Progenitor cell of endocrine pancreas (in vitro differentiated cells): ENCODE measurements around the gene ADAMTS17. TPM values are rescaled to one million over a fixed set of nuclear protein-coding genes. Genes with fewer than 3 reads are reported as not detected.
"Not testable (repeated sequence)": the region's sequence is repeated elsewhere in the genome, so short reads cannot be mapped to it uniquely, and the experiment has no call there.

Experiments used
- DNase-seq: peaks from one replicate; pipeline ENCODE4 v3.0.0; 2021; ENCODE audit warnings: low spot score; ENCODE audit not compliant: unreplicated experiment
- H3K27ac Mint-ChIP-seq: 2 replicates; pipeline ENCODE4 v1.8.0; 2021; ENCODE audit warnings: mild to moderate bottlenecking, moderate library complexity, mixed read lengths
- H3K27me3 Mint-ChIP-seq: 2 replicates; pipeline ENCODE4 v1.8.0; 2021; ENCODE audit warnings: mixed read lengths
- H3K36me3 Mint-ChIP-seq: 2 replicates; pipeline ENCODE4 v1.8.0; 2022; ENCODE audit warnings: mixed read lengths; ENCODE audit not compliant: insufficient read depth
- H3K4me1 Mint-ChIP-seq: 2 replicates; pipeline ENCODE4 v1.8.0; 2021; ENCODE audit warnings: low read depth, mixed read lengths
- H3K4me3 Mint-ChIP-seq: 2 replicates; pipeline ENCODE4 v1.8.0; 2021; ENCODE audit warnings: low read depth, mild to moderate bottlenecking, moderate library complexity, mixed read lengths
- H3K9me3 Mint-ChIP-seq: 2 replicates; pipeline ENCODE4 v1.8.0; 2021; ENCODE audit warnings: low read depth, mixed read lengths
- total RNA-seq: library from RNA; stranded (reverse); gene quantifications from 2 replicates; pipeline ENCODE4 v1.2.1, GENCODE V29; 2021
- TF ChIP-seq, protein P1 (sequence below): fragments of 200-600 bp; sonication (generic); IDR thresholded peaks from one replicate; pipeline ENCODE4 v1.5.0; 2021; ENCODE audit warnings: antibody characterized with exemption, mild to moderate bottlenecking; ENCODE audit not compliant: unreplicated experiment

The ADAMTS17 gene
- total RNA-seq, 1 donor from 2014 or later: 3.5 TPM

DNA sequence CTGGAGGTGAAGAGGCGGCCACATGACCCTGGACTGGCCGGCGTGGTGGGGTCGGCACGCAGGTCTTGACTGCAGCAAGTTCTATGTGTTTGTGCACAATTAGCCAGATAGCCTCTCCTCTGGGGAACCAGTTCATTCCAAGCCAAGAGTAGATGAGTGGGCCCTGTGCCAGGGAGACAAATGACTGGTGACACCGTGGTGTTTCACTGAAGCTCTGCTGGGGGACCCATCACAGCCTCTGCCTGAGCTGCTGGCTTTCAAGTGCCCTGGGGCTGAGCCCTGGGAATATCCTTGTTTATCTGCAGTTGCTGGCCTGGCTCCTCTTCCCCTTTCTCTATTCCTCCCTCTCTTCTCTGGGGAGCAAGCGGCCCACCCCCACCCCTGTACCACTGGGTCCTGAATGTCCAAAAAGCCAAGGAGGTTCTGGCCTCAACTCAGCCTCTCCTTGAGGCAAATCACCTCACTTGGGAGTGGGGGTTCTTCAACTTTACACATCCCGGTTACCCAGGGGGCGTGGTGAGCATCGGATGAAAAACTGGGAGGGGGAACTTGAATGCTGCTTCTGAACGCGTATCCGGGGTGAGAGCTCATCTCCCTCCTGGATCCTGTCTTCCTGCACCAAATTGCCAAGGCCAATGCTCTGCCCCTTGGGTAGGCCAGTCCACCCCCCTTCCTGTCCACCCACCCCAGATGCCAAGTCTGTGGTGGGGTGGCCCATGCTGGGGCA, 408.9 kb downstream of the ADAMTS17 start:
- DNase-seq: no peak
- H3K27me3 Mint-ChIP-seq: peaks cover 67% of the 10 kb centered on the region

DNA sequence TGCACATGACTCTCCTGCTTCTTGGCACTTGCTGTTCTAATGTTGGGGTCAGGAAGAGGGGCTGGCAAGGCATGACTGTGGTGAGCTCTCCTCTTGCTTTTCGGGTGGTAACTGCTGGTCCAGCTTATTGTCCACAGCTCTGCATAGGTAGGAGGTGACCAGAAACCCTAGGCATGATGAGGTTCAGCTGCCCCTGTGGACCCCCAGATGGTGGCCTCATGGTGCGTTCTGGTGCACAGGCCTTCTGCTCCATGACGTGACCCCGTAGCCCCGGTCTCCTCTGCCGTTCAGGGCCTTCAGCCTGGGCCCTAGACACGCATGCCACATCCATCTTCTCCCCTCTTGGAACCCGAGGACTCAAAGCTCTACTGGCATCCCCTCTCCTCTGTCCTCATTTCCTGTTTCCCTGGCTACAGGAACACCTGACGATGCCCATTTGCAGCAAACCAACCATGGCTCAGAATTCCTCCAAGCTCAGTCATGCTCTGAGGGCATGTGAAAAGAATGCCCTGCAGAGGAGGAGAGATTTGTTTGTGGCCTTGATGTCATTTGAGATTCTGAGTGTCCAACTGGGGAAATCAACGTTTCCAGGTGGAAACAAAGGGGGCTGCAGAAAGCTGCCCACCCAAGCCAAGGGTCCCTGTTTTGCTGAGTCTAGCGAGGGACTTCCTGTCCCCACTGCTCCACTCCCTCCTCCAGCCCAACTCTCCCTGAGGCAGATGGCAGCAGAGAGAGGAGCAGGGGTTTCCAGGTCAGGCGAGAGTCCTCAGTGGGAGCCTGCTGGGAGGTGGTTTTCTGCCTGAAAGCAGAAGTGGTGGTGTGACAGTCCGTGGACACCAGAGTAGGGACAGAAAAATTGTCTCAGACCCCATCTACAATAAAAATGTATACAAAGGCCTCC, 409.8 kb downstream of the ADAMTS17 start:
- TF ChIP-seq, protein P1, sequence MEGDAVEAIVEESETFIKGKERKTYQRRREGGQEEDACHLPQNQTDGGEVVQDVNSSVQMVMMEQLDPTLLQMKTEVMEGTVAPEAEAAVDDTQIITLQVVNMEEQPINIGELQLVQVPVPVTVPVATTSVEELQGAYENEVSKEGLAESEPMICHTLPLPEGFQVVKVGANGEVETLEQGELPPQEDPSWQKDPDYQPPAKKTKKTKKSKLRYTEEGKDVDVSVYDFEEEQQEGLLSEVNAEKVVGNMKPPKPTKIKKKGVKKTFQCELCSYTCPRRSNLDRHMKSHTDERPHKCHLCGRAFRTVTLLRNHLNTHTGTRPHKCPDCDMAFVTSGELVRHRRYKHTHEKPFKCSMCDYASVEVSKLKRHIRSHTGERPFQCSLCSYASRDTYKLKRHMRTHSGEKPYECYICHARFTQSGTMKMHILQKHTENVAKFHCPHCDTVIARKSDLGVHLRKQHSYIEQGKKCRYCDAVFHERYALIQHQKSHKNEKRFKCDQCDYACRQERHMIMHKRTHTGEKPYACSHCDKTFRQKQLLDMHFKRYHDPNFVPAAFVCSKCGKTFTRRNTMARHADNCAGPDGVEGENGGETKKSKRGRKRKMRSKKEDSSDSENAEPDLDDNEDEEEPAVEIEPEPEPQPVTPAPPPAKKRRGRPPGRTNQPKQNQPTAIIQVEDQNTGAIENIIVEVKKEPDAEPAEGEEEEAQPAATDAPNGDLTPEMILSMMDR: no peak
- no peaks in the 10 kb centered on the region for H3K9me3 Mint-ChIP-seq
- no peaks in the 10 kb centered on the region for H3K36me3 Mint-ChIP-seq
- no peak overlapping the region for H3K4me3 Mint-ChIP-seq
- H3K4me1 Mint-ChIP-seq: no peaks in the 10 kb centered on the region
- DNase-seq: no peak
- no peak overlapping the region for H3K27ac Mint-ChIP-seq
- H3K27me3 Mint-ChIP-seq: peaks cover 66% of the 10 kb centered on the region

More for the DNA sequence above, 408.9 kb downstream of the ADAMTS17 start:
- Mint-ChIP-seq H3K4me1 (no peaks in the 10 kb centered on the region), H3K36me3 (no peaks in the 10 kb centered on the region), H3K4me3 (no peak overlapping the region), H3K9me3 (no peaks in the 10 kb centered on the region), H3K27ac (no peak overlapping the region)
- TF ChIP-seq, protein P1: no peak

DNA sequence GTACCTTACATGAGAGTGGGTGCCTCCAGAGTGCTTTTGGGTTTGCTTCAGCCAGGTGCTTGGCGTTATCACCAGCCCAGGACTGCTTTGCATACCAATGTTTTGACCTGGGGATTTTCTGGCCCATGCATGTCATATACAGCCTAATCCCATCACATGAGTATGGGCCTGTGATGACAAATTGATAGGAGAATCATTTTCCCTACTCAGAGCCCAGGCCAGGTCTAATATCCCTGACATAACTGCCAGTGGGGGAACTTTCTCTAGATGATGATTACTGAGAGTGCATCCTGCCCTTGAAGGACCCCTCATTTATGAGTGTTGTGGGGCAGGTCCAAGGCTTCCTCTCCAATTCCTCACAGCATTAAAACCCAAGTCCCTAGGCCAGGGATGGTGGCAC, 411.1 kb downstream of the ADAMTS17 start:
- Mint-ChIP-seq H3K27ac (no peak overlapping the region), H3K4me3 (no peak overlapping the region)

DNA sequence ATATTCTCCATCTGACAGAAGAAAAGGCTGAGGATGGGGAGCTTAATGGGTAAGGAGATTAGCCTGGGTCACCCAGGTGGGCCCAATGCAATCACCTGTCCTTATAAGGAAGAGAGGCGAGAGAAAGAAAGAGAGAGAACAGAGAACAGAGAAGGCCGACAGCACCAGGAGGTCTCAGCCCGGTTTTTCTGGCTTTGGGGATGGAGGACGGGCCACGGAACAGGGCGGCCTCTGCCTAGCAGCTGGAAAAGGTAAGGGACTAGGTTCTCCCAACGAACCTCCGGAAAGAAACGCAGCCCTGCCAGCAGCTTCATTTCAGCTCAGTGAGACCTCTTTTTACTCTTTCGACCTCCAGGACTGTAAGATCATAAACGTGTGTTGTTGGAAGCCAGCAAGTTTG, 412.5 kb downstream of the ADAMTS17 start:
- no peak for DNase-seq
- H3K9me3 Mint-ChIP-seq: no peaks in the 10 kb centered on the region
- no peak overlapping the region for H3K27ac Mint-ChIP-seq
- peak overlapping the region; percentile 75 for H3K4me3 Mint-ChIP-seq
- no peaks in the 10 kb centered on the region for H3K4me1 Mint-ChIP-seq
- peaks cover 69% of the 10 kb centered on the region for H3K27me3 Mint-ChIP-seq
- TF ChIP-seq, protein P1: no peak
- no peaks in the 10 kb centered on the region for H3K36me3 Mint-ChIP-seq

More for the DNA sequence above, 411.1 kb downstream of the ADAMTS17 start:
- H3K36me3 Mint-ChIP-seq: no peaks in the 10 kb centered on the region
- no peaks in the 10 kb centered on the region for H3K4me1 Mint-ChIP-seq
- TF ChIP-seq, protein P1: no peak
- no peak for DNase-seq
- H3K9me3 Mint-ChIP-seq: no peaks in the 10 kb centered on the region
- H3K27me3 Mint-ChIP-seq: peaks cover 64% of the 10 kb centered on the region

DNA sequence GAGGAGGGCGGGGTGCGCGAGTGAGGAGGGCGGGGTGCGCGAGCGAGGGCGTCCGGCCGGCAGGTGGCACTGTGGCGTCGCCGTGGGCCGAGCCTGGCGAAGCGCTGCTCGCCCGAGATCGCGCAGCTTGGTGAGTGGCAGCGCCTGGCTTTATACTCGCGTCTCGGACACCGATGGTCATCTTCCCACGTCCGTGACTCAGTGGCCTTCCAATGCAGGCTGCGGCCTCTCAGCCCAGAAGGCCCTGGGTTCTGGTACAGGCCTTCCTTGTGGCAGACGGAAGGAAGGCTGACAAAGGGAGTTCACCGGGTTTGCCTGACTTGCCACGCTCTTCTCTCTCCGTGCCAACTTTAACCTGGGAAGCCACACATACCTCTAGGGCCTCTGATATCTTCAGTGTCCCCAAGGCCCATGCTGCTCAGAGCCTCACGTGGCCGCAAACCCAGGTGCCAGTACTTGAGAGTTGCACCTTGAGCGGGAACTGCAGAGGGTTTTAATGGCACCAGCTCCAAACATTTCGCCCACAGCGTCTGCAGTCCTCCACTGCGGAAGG, 413.3 kb downstream of the ADAMTS17 start:
- H3K36me3 Mint-ChIP-seq: no peaks in the 10 kb centered on the region
- peaks cover 69% of the 10 kb centered on the region for H3K27me3 Mint-ChIP-seq
- no peaks in the 10 kb centered on the region for H3K9me3 Mint-ChIP-seq

DNA sequence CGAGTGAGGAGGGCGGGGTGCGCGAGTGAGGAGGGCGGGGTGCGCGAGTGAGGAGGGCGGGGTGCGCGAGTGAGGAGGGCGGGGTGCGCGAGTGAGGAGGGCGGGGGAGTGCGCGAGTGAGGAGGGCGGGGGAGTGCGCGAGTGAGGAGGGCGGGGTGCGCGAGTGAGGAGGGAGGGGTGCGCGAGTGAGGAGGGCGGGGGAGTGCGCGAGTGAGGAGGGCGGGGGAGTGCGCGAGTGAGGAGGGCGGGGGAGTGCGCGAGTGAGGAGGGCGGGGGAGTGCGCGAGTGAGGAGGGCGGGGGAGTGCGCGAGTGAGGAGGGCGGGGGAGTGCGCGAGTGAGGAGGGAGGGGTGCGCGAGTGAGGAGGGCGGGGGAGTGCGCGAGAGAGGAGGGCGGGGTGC, 415.2 kb downstream of the ADAMTS17 start:
- H3K9me3 Mint-ChIP-seq: not testable (repeated sequence)

More for the DNA sequence above, 413.3 kb downstream of the ADAMTS17 start:
- Mint-ChIP-seq H3K4me3 (peak overlapping the region; percentile 75), H3K27ac (peak overlapping the region; percentile 79), H3K4me1 (no peaks in the 10 kb centered on the region)
- DNase-seq: peak; percentile 41
- TF ChIP-seq, protein P1: peak; percentile 63

More for the DNA sequence above, 415.2 kb downstream of the ADAMTS17 start:
- H3K4me1 Mint-ChIP-seq, H3K27ac Mint-ChIP-seq, H3K4me3 Mint-ChIP-seq, DNase-seq, H3K36me3 Mint-ChIP-seq: not testable (repeated sequence)
- peaks cover 73% of the 10 kb centered on the region for H3K27me3 Mint-ChIP-seq
